RPMI7951 (cell line): Measurements from ENCODE around the gene STAMBP. TPM values are rescaled to one million over a fixed set of nuclear protein-coding genes. Genes with fewer than 3 reads are reported as not detected.

ENCODE experiments used
- total RNA-seq: library from RNA; depleted of rRNA; stranded (reverse); fragments of >200 nt; shearing (Covaris generic); gene quantifications from 2 replicates; pipeline ENCODE4 v1.2.3, GENCODE V29; 2014; rRNA removed

The STAMBP gene
- total RNA-seq, 1 experiment from 2014 or later = 50.2 TPM

Other genes starting within 250 kb of the STAMBP start
- gene NAT8, start 186.5 kb upstream of the STAMBP start, total RNA-seq = not detected in 2 replicates
- 165 and 179 TPM in 2 replicates for gene TPRKB, start 91.6 kb upstream of the STAMBP start, total RNA-seq
- gene DUSP11, start 48.9 kb upstream of the STAMBP start, total RNA-seq = 46.5 and 49.3 TPM in 2 replicates
- gene C2orf78, start 44.8 kb upstream of the STAMBP start, total RNA-seq = not detected in 2 replicates
- gene ACTG2, start 64.0 kb downstream of the STAMBP start, total RNA-seq = 2.0 and 2.9 TPM in 2 replicates
- 161 and 169 TPM in 2 replicates for gene DGUOK, start 97.9 kb downstream of the STAMBP start, total RNA-seq
- 3.4 and 3.6 TPM in 2 replicates for gene TET3, start 155.9 kb downstream of the STAMBP start, total RNA-seq